ENCODE results near the gene PPM1A. TPM values are rescaled to one million over a fixed set of nuclear protein-coding genes. Genes with fewer than 3 reads are reported as not detected.

PPM1A gene
- total RNA-seq, 2 donors from 2014 or later, result 37.4 to 58.3 TPM

GRCh38 chr14:60206837-60207533, 42.0 kb upstream of the PPM1A start:
- DNase-seq (ENCODE audit: low spot score) (no peak), ATAC-seq (ENCODE audit: insufficient number of reproducible peaks, low FRiP score, low read depth) (no peak)
- Histone ChIP-seq H3K4me1 (ENCODE audit: control insufficient read depth in 1 of 2, low read depth in 2 of 2) (no peaks in the 10 kb centered on the region), H3K9me3 (no peaks in the 10 kb centered on the region), H3K27me3 (replicated peaks; ENCODE audit: insufficient read depth) (no peaks in the 10 kb centered on the region), H3K27ac (no peak overlapping the region), H3K36me3 (no peaks in the 10 kb centered on the region), H3K4me3 (no peak overlapping the region)
- TF ChIP-seq CTCF (IDR thresholded peaks at IDR 0.05), result no peak

- Histone ChIP-seq H3K27me3 (replicated peaks; ENCODE audit: insufficient read depth) (no peaks in the 10 kb centered on the region), H3K36me3 (no peaks in the 10 kb centered on the region), H3K4me1 (ENCODE audit: control insufficient read depth in 1 of 2, low read depth in 2 of 2) (peaks cover 3 to 4% of the 10 kb centered on the region in 2 donors), H3K4me3 (no peak overlapping the region), H3K9me3 (no peaks in the 10 kb centered on the region), H3K27ac (no peak overlapping the region)
- no peak for TF ChIP-seq CTCF (IDR thresholded peaks at IDR 0.05)
- no peak for DNase-seq (ENCODE audit: low spot score)
- ATAC-seq (ENCODE audit: insufficient number of reproducible peaks, low FRiP score, low read depth), result no peak
These were observed 38.3 kb upstream of the PPM1A start for GRCh38 chr14:60210703-60211102.

GRCh38 chr14:60211153-60211552, 37.9 kb upstream of the PPM1A start:
- ATAC-seq (ENCODE audit: insufficient number of reproducible peaks, low FRiP score, low read depth), result no peak
- no peak for TF ChIP-seq CTCF (IDR thresholded peaks at IDR 0.05)
- H3K9me3 ChIP-seq, result no peaks in the 10 kb centered on the region
- H3K36me3 ChIP-seq, result no peaks in the 10 kb centered on the region
- no peak overlapping the region for H3K27ac ChIP-seq
- peaks cover 3 to 4% of the 10 kb centered on the region in 2 donors for H3K4me1 ChIP-seq (ENCODE audit: control insufficient read depth in 1 of 2, low read depth in 2 of 2)
- no peak overlapping the region for H3K4me3 ChIP-seq
- no peak for DNase-seq (ENCODE audit: low spot score)
- H3K27me3 ChIP-seq (replicated peaks; ENCODE audit: insufficient read depth), result no peaks in the 10 kb centered on the region

GRCh38 chr14:60212503-60213371, 36.3 kb upstream of the PPM1A start:
- no peak for TF ChIP-seq CTCF (IDR thresholded peaks at IDR 0.05)
- Histone ChIP-seq H3K4me3 (no peak overlapping the region), H3K9me3 (no peaks in the 10 kb centered on the region), H3K27ac (no peak overlapping the region), H3K36me3 (no peaks in the 10 kb centered on the region), H3K27me3 (replicated peaks; ENCODE audit: insufficient read depth) (no peaks in the 10 kb centered on the region), H3K4me1 (ENCODE audit: control insufficient read depth in 1 of 2, low read depth in 2 of 2) (peaks cover 3 to 13% of the 10 kb centered on the region in 2 donors)
- DNase-seq (ENCODE audit: low spot score), result no peak
- ATAC-seq (ENCODE audit: insufficient number of reproducible peaks, low FRiP score, low read depth), result no peak

GRCh38 chr14:60214003-60214402, 35.0 kb upstream of the PPM1A start:
- no peaks in the 10 kb centered on the region for H3K9me3 ChIP-seq
- no peak overlapping the region for H3K4me3 ChIP-seq
- no peak overlapping the region for H3K27ac ChIP-seq
- TF ChIP-seq CTCF (IDR thresholded peaks at IDR 0.05), result no peak
- H3K4me1 ChIP-seq (ENCODE audit: control insufficient read depth in 1 of 2, low read depth in 2 of 2), result peaks cover 3 to 14% of the 10 kb centered on the region in 2 donors
- H3K36me3 ChIP-seq, result no peaks in the 10 kb centered on the region
- ATAC-seq (ENCODE audit: insufficient number of reproducible peaks, low FRiP score, low read depth), result no peak
- no peaks in the 10 kb centered on the region for H3K27me3 ChIP-seq (replicated peaks; ENCODE audit: insufficient read depth)
- DNase-seq (ENCODE audit: low spot score), result no peak
